ENCODE data around the gene CC2D2B. TPM values are rescaled to one million over a fixed set of nuclear protein-coding genes. Genes with fewer than 3 reads are reported as not detected.
"Not testable (repeated sequence)": the region's sequence is repeated elsewhere in the genome, so short reads cannot be mapped to it uniquely, and the experiment has no call there.

CC2D2B gene
- total and polyA plus RNA-seq, 4 donors: 0.29 to 5.0 (median 0.72) TPM

GRCh38 chr10:95896071-95896850 lies 11.5 kb upstream of the CC2D2B start:
- Histone ChIP-seq H3K36me3 (ENCODE audit: control insufficient read depth in 4 of 4, insufficient read depth in 4 of 4, low read length in 4 of 4) (peaks cover 1 to 21% (median 14%) of the 10 kb centered on the region in 4 donors), H3K4me3 (no peak overlapping the region), H3K9ac (ENCODE audit: insufficient read depth in 1 of 2, low read length in 2 of 2) (no peak overlapping the region), H3K9me3 (ENCODE audit: control insufficient read depth in 4 of 4, insufficient read depth in 3 of 4, low read length in 3 of 4) (no peaks in the 10 kb centered on the region), H3K27me3 (ENCODE audit: control insufficient read depth in 3 of 3, insufficient read depth in 3 of 3, low read length in 2 of 3) (no peaks in the 10 kb centered on the region), H3K4me1 (ENCODE audit: control insufficient read depth in 5 of 5, insufficient read depth in 5 of 5, low read length in 5 of 5) (no peaks in the 10 kb centered on the region), H3K27ac (ENCODE audit: low read depth in 1 of 2, low read length in 1 of 2) (no peak overlapping the region)
- ATAC-seq (ENCODE audit: insufficient read depth, low FRiP score) (no peak), DNase-seq (no peak)
- no peak for TF ChIP-seq CTCF (IDR thresholded peaks at IDR 0.05; ENCODE audit: control extremely low read depth, extremely low read depth)
- 79 to 80% methylated on average over 4 of the region's 4 CpGs for WGBS, 2 donors

- H3K9ac ChIP-seq (ENCODE audit: insufficient read depth in 1 of 2, low read length in 2 of 2); ATAC-seq (ENCODE audit: insufficient read depth, low FRiP score); H3K9me3 ChIP-seq (ENCODE audit: control insufficient read depth in 4 of 4, insufficient read depth in 3 of 4, low read length in 3 of 4); H3K4me1 ChIP-seq (ENCODE audit: control insufficient read depth in 5 of 5, insufficient read depth in 5 of 5, low read length in 5 of 5); H3K27me3 ChIP-seq (ENCODE audit: control insufficient read depth in 3 of 3, insufficient read depth in 3 of 3, low read length in 2 of 3); DNase-seq; H3K4me3 ChIP-seq; H3K27ac ChIP-seq (ENCODE audit: low read depth in 1 of 2, low read length in 1 of 2): not testable (repeated sequence)
- H3K36me3 ChIP-seq (ENCODE audit: control insufficient read depth in 4 of 4, insufficient read depth in 4 of 4, low read length in 4 of 4): peaks cover 0 to 14% (median 4%) of the 10 kb centered on the region in 4 donors
- WGBS, 2 donors: 96 to 97% methylated on average over 12 of the region's 12 CpGs
Observed at GRCh38 chr10:95905897-95906580, 1.7 kb upstream of the CC2D2B start.

GRCh38 chr10:95906677-95907455 lies 909 bp upstream of the CC2D2B start:
- ATAC-seq (ENCODE audit: insufficient read depth, low FRiP score) (peak; percentile 21), DNase-seq (peak; percentile 80 to 87 (median 87))
- Histone ChIP-seq H3K4me3 (peak overlapping the region; percentile 79), H3K27ac (ENCODE audit: low read depth in 1 of 2, low read length in 1 of 2) (peak overlapping the region; percentile 34 to 82), H3K27me3 (ENCODE audit: control insufficient read depth in 3 of 3, insufficient read depth in 3 of 3, low read length in 2 of 3) (no peaks in the 10 kb centered on the region), H3K4me1 (ENCODE audit: control insufficient read depth in 5 of 5, insufficient read depth in 5 of 5, low read length in 5 of 5) (peaks cover 0 to 7% (median 0%) of the 10 kb centered on the region in 5 donors), H3K9me3 (ENCODE audit: control insufficient read depth in 4 of 4, insufficient read depth in 3 of 4, low read length in 3 of 4) (no peaks in the 10 kb centered on the region), H3K36me3 (ENCODE audit: control insufficient read depth in 4 of 4, insufficient read depth in 4 of 4, low read length in 4 of 4) (peaks cover 0 to 14% (median 4%) of the 10 kb centered on the region in 4 donors), H3K9ac (ENCODE audit: insufficient read depth in 1 of 2, low read length in 2 of 2) (peak overlapping the region; percentile 30 to 61)
- 9 to 13% methylated on average over 22 of the region's 22 CpGs for WGBS, 2 donors
- no peak for TF ChIP-seq CTCF (IDR thresholded peaks at IDR 0.05; ENCODE audit: control extremely low read depth, extremely low read depth)
